Myocyte (in vitro differentiated cells): ENCODE measurements around the gene RSPO4. TPM values are rescaled to one million over a fixed set of nuclear protein-coding genes. Genes with fewer than 3 reads are reported as not detected.
"Not testable (repeated sequence)": the region's sequence is repeated elsewhere in the genome, so short reads cannot be mapped to it uniquely, and the experiment has no call there.

ENCODE experiments used
- DNase-seq: peaks from one replicate; pipeline ENCODE4 v3.0.0-alpha.2; 2012; ENCODE audit warnings: low read depth
- polyA plus RNA-seq: library from polyadenylated mRNA; unstranded; fragments of >200 nt; gene quantifications from one replicate; pipeline ENCODE4 v1.2.1, GENCODE V29; 2012; ENCODE audit warnings: missing spikeins
- total RNA-seq: library from RNA; depleted of rRNA; stranded (reverse); fragments of >200 nt; gene quantifications from 2 replicates; pipeline ENCODE4 v1.2.3, GENCODE V29; 2014

RSPO4 gene
- not detected in 2 replicates for total RNA-seq
- not detected for polyA plus RNA-seq

GRCh38 chr20:1001911-1002681 is at the start of gene RSPO4:
Gene RSPO4 (minus strand): TSS chr20:1002311. CDS start chr20:1002164, 147 bp downstream.
- DNase-seq, result no peak

- no peak for DNase-seq
Measured at GRCh38 chr20:1050440-1050839, 48.3 kb upstream of the RSPO4 start.

GRCh38 chr20:1045860-1046418 is 43.8 kb upstream of the RSPO4 start:
- DNase-seq, result no peak

- DNase-seq, result no peak
Measured at GRCh38 chr20:1041845-1042390, 39.8 kb upstream of the RSPO4 start.

- no peak for DNase-seq
Measured at GRCh38 chr20:1038205-1038604, 36.1 kb upstream of the RSPO4 start.

- DNase-seq, result no peak
Measured at GRCh38 chr20:1037039-1037438, 34.9 kb upstream of the RSPO4 start.

- no peak for DNase-seq
Measured at GRCh38 chr20:1035466-1035865, 33.4 kb upstream of the RSPO4 start.

- DNase-seq, result peak; percentile 7
Measured at GRCh38 chr20:1034415-1034789, 32.3 kb upstream of the RSPO4 start.

GRCh38 chr20:1033751-1034414 is 31.8 kb upstream of the RSPO4 start:
- DNase-seq, result peak; percentile 65

- DNase-seq, result no peak
Measured at GRCh38 chr20:1029980-1030379, 27.9 kb upstream of the RSPO4 start.

GRCh38 chr20:1026214-1026613 is 24.1 kb upstream of the RSPO4 start:
- not testable (repeated sequence) for DNase-seq

- DNase-seq, result no peak
Measured at GRCh38 chr20:1022871-1023270, 20.8 kb upstream of the RSPO4 start.

- no peak for DNase-seq
Measured at GRCh38 chr20:1020614-1021013, 18.5 kb upstream of the RSPO4 start.

GRCh38 chr20:1019344-1019743 is 17.2 kb upstream of the RSPO4 start:
- no peak for DNase-seq

- DNase-seq, result no peak
Measured at GRCh38 chr20:1017677-1018076, 15.6 kb upstream of the RSPO4 start.

- DNase-seq, result no peak
Measured at GRCh38 chr20:1015181-1015580, 13.1 kb upstream of the RSPO4 start.

- no peak for DNase-seq
Measured at GRCh38 chr20:1014471-1014870, 12.4 kb upstream of the RSPO4 start.

- no peak for DNase-seq
Measured at GRCh38 chr20:1013566-1014340, 11.6 kb upstream of the RSPO4 start.

GRCh38 chr20:1012359-1013168 is 10.5 kb upstream of the RSPO4 start:
- DNase-seq, result no peak

GRCh38 chr20:1010659-1011058 is 8.5 kb upstream of the RSPO4 start:
- no peak for DNase-seq
